A549 treated with ZK216348 at 1 μM for 4 hours (cell line): ENCODE results near the gene TAF6. TPM values are rescaled to one million over a fixed set of nuclear protein-coding genes. Genes with fewer than 3 reads are reported as not detected.

Experiments used
- total RNA-seq: library from RNA; stranded (reverse); fragments of 200-300 nt; extraction: Qiagen RNA extraction; gene quantifications from 5 replicates; pipeline ENCODE4 v1.2.3, GENCODE V29; 2022; ENCODE audit warnings: low read depth

Gene TAF6
- total RNA-seq, result 57.0 to 69.0 TPM (median 65.2 TPM) in 5 replicates

GRCh38 chr7:100119072-100119969 is at the start of gene TAF6, which contains the start of gene CNPY4:
Gene TAF6 (minus strand): TSS chr7:100119358. CDS start chr7:100114209, 5,149 bp downstream.
Gene CNPY4 (plus strand): TSS chr7:100119634. CDS start chr7:100119745, 111 bp downstream.

GRCh38 chr7:100158229-100159098 is 39.3 kb upstream of the TAF6 start, which contains the start of gene TRAPPC14:
Gene TRAPPC14 (minus strand): TSS chr7:100158723. CDS start chr7:100158499, 224 bp downstream.

GRCh38 chr7:100148559-100149328 is 29.6 kb upstream of the TAF6 start, which contains the start of gene LAMTOR4:
Gene LAMTOR4 (plus strand): TSS chr7:100148918. CDS start chr7:100148973, 55 bp downstream.

GRCh38 chr7:100126931-100127865 is 8.0 kb upstream of the TAF6 start, which contains the start of gene MBLAC1:
Gene MBLAC1 (plus strand): TSS chr7:100126967. CDS start chr7:100127396, 429 bp downstream.

GRCh38 chr7:100101016-100101862 is 17.9 kb downstream of the TAF6 start, which contains the start of the genes AP4M1 and MCM7:
Gene AP4M1 (plus strand): TSS chr7:100101643. CDS start chr7:100101715, 72 bp downstream.
Gene MCM7 (minus strand): TSS chr7:100101397. CDS start chr7:100101294, 103 bp downstream.

GRCh38 chr7:100088621-100089457 is 30.3 kb downstream of the TAF6 start, which contains the start of gene COPS6:
Gene COPS6 (plus strand): TSS chr7:100088969. CDS start chr7:100088991, 22 bp downstream.

GRCh38 chr7:100081535-100082102 is 37.5 kb downstream of the TAF6 start, which contains the start of gene ZNF3:
Gene ZNF3 (minus strand): TSS chr7:100081723. CDS start chr7:100077357, 4,366 bp downstream.

Other genes starting within 250 kb of the TAF6 start
- not detected in 5 replicates for gene OR2AE1, start 242.3 kb downstream of the TAF6 start, total RNA-seq
- 23.0 to 34.7 TPM (median 27.0 TPM) in 5 replicates for gene TRIM4, start 199.8 kb downstream of the TAF6 start, total RNA-seq
- gene GJC3, start 189.7 kb downstream of the TAF6 start, total RNA-seq, result not detected in 5 replicates
- 0.31 TPM in 1 of 5 replicates, not detected in the others for gene AZGP1, start 143.3 kb downstream of the TAF6 start, total RNA-seq
- 5.8 to 11.6 TPM (median 8.9 TPM) in 5 replicates for gene ZKSCAN1, start 103.8 kb downstream of the TAF6 start, total RNA-seq
- 8.3 to 11.5 TPM (median 10.0 TPM) in 5 replicates for gene ZSCAN21, start 69.6 kb downstream of the TAF6 start, total RNA-seq
- 17.2 to 21.9 TPM (median 20.4 TPM) in 5 replicates for gene ZNF3, start 37.6 kb downstream of the TAF6 start, total RNA-seq
- gene COPS6, start 30.4 kb downstream of the TAF6 start, total RNA-seq, result 143 to 198 TPM (median 176 TPM) in 5 replicates
- 205 to 248 TPM (median 245 TPM) in 5 replicates for gene MCM7, start 18.0 kb downstream of the TAF6 start, total RNA-seq
- gene AP4M1, start 17.7 kb downstream of the TAF6 start, total RNA-seq, result 12.8 to 17.5 TPM (median 16.1 TPM) in 5 replicates
- gene CNPY4, start 276 bp upstream of the TAF6 start, total RNA-seq, result 10.6 to 13.4 TPM (median 11.9 TPM) in 5 replicates
- gene MBLAC1, start 7.6 kb upstream of the TAF6 start, total RNA-seq, result 2.8 to 3.5 TPM (median 3.0 TPM) in 5 replicates
- 133 to 186 TPM (median 171 TPM) in 5 replicates for gene LAMTOR4, start 29.6 kb upstream of the TAF6 start, total RNA-seq
- gene TRAPPC14, start 39.4 kb upstream of the TAF6 start, total RNA-seq, result 8.3 to 14.8 TPM (median 12.9 TPM) in 5 replicates
- 0.14 to 0.27 TPM in 2 of 5 replicates, not detected in the others for gene GAL3ST4, start 49.3 kb upstream of the TAF6 start, total RNA-seq
- gene GPC2, start 58.0 kb upstream of the TAF6 start, total RNA-seq, result 0.37 to 1.0 TPM (median 0.92 TPM) in 5 replicates
- gene STAG3, start 58.6 kb upstream of the TAF6 start, total RNA-seq, result 0.06 to 0.40 TPM (median 0.21 TPM) in 5 replicates
- gene PVRIG, start 100.6 kb upstream of the TAF6 start, total RNA-seq, result not detected in 5 replicates
- not detected in 5 replicates for gene SPDYE3, start 188.3 kb upstream of the TAF6 start, total RNA-seq
- 19.0 to 38.5 TPM (median 34.5 TPM) in 5 replicates for gene PILRB, start 238.8 kb upstream of the TAF6 start, total RNA-seq